ENCODE measurements around the gene IRF8. TPM values are rescaled to one million over a fixed set of nuclear protein-coding genes. Genes with fewer than 3 reads are reported as not detected.

Gene IRF8
- total RNA-seq, 1 experiment from 2014 or later: 0.28 TPM

DNA sequence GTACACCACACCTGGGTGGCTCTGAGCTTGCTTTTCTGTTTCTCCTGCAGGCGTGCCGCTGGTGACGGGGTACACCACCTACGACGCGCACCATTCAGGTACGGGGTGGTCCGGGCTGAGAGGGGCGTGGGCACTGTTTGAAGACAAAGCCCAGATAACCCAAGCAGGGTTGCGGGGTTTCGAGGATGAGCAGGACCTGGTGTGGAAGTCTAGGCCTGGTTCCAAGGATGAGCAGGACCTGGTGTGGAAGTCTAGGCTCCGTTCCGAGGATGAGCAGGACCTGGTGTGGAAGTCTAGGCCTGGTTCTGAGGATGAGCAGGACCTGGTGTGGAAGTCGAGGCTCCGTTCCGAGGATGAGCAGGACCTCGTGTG, 15.4 kb downstream of the IRF8 start:
- Histone ChIP-seq H2AFZ (ENCODE audit: low read length) (no peak overlapping the region), H3K79me1 (ENCODE audit: insufficient read depth, low read depth, low read length, poor library complexity, severe bottlenecking) (no peaks in the 10 kb centered on the region), H3T11ph (ENCODE audit: low read length) (no peak overlapping the region), H2BK20ac (ENCODE audit: low read depth, low read length, poor library complexity, severe bottlenecking) (no peak overlapping the region), H4K91ac (ENCODE audit: insufficient read length, low read depth, low read length) (no peak overlapping the region), H3K23ac (ENCODE audit: insufficient read length, low read depth, low read length) (no peak overlapping the region), H2AK5ac (ENCODE audit: insufficient read length, low read length) (no peak overlapping the region), H3K23me2 (ENCODE audit: insufficient read length, low read depth, low read length, poor library complexity, severe bottlenecking) (no peaks in the 10 kb centered on the region), H3K9ac (ENCODE audit: extremely low read depth, insufficient read length, low read length) (no peak overlapping the region), H3K9me3 (ENCODE audit: control insufficient read depth, low read depth, low read length) (no peaks in the 10 kb centered on the region), H2BK5ac (ENCODE audit: insufficient read length, low read length) (no peak overlapping the region), H3K4ac (ENCODE audit: low read depth, low read length) (no peak overlapping the region), H3K56ac (ENCODE audit: insufficient read length, low read depth, low read length) (no peak overlapping the region), H2BK12ac (ENCODE audit: insufficient read length, low read depth, low read length) (no peak overlapping the region), H3K79me2 (ENCODE audit: insufficient read depth, low read length) (no peaks in the 10 kb centered on the region), H3K4me2 (ENCODE audit: insufficient read depth, insufficient read length, low read length) (no peak overlapping the region), H3K27me3 (ENCODE audit: insufficient read depth, low read length) (no peaks in the 10 kb centered on the region; the same call in 1 of the 2 replicates), H4K20me1 (ENCODE audit: control insufficient read depth, insufficient read depth, insufficient read length) (no peaks in the 10 kb centered on the region), H3K4me1 (ENCODE audit: insufficient read depth, low read length) (peaks cover 3% of the 10 kb centered on the region), H3K27ac (ENCODE audit: insufficient read length, low read depth, low read length) (no peak overlapping the region), H3K14ac (ENCODE audit: insufficient read depth, low read length) (no peak overlapping the region), H2BK15ac (ENCODE audit: low read depth, low read length) (no peak overlapping the region), H3K18ac (ENCODE audit: insufficient read length, low read depth, low read length) (no peak overlapping the region), H4K5ac (ENCODE audit: insufficient read length, low read depth, low read length) (no peak overlapping the region), H4K8ac (replicated peaks; ENCODE audit: insufficient read length, low read depth, low read length) (no peak overlapping the region), H2BK120ac (ENCODE audit: low read depth, low read length, poor library complexity, severe bottlenecking) (no peak overlapping the region)
- Mint-ChIP-seq H3K9me3 (no peaks in the 10 kb centered on the region), H3K4me3 (no peak overlapping the region), H3K4me1 (peaks cover 14 to 32% of the 10 kb centered on the region in 2 experiments), H3K36me3 (ENCODE audit: insufficient read depth in 1 of 3, low read depth in 3 of 3) (no peaks in the 10 kb centered on the region), H3K27ac (peak overlapping the region in 1 of 3 experiments; percentile 8; a peak in 1 of 7 replicates), H3K27me3 (ENCODE audit: low read depth) (peaks cover 4% of the 10 kb centered on the region)
- TF ChIP-seq, protein P1, sequence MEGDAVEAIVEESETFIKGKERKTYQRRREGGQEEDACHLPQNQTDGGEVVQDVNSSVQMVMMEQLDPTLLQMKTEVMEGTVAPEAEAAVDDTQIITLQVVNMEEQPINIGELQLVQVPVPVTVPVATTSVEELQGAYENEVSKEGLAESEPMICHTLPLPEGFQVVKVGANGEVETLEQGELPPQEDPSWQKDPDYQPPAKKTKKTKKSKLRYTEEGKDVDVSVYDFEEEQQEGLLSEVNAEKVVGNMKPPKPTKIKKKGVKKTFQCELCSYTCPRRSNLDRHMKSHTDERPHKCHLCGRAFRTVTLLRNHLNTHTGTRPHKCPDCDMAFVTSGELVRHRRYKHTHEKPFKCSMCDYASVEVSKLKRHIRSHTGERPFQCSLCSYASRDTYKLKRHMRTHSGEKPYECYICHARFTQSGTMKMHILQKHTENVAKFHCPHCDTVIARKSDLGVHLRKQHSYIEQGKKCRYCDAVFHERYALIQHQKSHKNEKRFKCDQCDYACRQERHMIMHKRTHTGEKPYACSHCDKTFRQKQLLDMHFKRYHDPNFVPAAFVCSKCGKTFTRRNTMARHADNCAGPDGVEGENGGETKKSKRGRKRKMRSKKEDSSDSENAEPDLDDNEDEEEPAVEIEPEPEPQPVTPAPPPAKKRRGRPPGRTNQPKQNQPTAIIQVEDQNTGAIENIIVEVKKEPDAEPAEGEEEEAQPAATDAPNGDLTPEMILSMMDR (conservative IDR thresholded peaks at IDR 0.05): no peak
- DNase-seq: no peak
- WGBS (ENCODE audit: extremely low coverage, insufficient read length, low lambda C conversion rate): no CpG with 5 or more reads among the region's 17 CpGs

Measured in H9 (cell line).